AG09319 (cell line): ENCODE data around the gene COPS2.

Source experiments
- DNase-seq: peaks from one replicate; pipeline ENCODE4 v3.0.0-alpha.2; 2010; ENCODE audit warnings: low read depth; ENCODE audit errors: extremely low read depth
- CTCF ChIP-seq: IDR thresholded peaks from 2 replicates; pipeline ENCODE4 v1.5.1; 2011; ENCODE audit warnings: low read depth, mild to moderate bottlenecking, inconsistent platforms, low read length, moderate library complexity

The COPS2 gene

GRCh38 chr15:49096090-49096750 lies 59.2 kb downstream of the COPS2 start:
- no peak for DNase-seq
- TF ChIP-seq CTCF: no peak

GRCh38 chr15:49094923-49095322 lies 60.5 kb downstream of the COPS2 start:
- DNase-seq: no peak
- TF ChIP-seq CTCF: no peak

GRCh38 chr15:49093252-49094105 lies 61.9 kb downstream of the COPS2 start:
- no peak for TF ChIP-seq CTCF
- DNase-seq: no peak

- TF ChIP-seq CTCF: no peak
- DNase-seq: no peak
Measured at GRCh38 chr15:49088996-49089395, 66.4 kb downstream of the COPS2 start.

GRCh38 chr15:49085696-49086459 lies 69.5 kb downstream of the COPS2 start:
- no peak for TF ChIP-seq CTCF
- DNase-seq: no peak

DNA sequence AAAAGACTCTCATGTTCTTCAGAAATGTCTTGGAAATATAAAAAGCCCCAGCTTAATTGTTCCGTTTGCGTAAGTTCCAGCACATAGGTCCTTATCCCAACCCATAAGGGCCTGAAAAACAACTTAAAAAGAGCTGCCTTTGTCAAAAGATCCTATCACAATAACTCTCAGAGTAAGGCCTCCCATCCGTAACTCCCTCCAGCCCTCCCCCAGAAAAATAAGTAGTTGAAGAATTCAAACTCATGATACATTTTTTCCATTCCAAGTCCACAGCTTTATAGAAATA lies 71.2 kb downstream of the COPS2 start:
- no peak for TF ChIP-seq CTCF
- DNase-seq: no peak
